HepG2 (cell line): ENCODE data around the gene ACVRL1.

ENCODE experiments used
- ATF1 ChIP-seq: IDR thresholded peaks from 2 replicates; pipeline ENCODE4 v1.6.1; 2016; ENCODE audit warnings: mild to moderate bottlenecking, control low read depth
- CREB1 ChIP-seq, 2 experiments: fragments of 450-650 bp in 1 of 2; IDR thresholded peaks; 2 replicates each; pipeline ENCODE4 v1.6.1; 2016 to 2017; ENCODE audit warnings: control low read depth in 1 of 2, mild to moderate bottlenecking in 1 of 2, missing compliant biosample characterization in 1 of 2, missing genetic modification characterization in 1 of 2
- CTCF ChIP-seq: sonication (generic); formaldehyde crosslinking; IDR thresholded peaks from 2 replicates; pipeline ENCODE4 v1.5.0; 2020; ENCODE audit warnings: mild to moderate bottlenecking, missing genetic modification reagents, moderate library complexity
- HDAC1 ChIP-seq: sonication (generic); formaldehyde crosslinking; IDR thresholded peaks from 2 replicates; pipeline ENCODE4 v1.5.1; 2020; ENCODE audit warnings: mild to moderate bottlenecking, missing genetic modification reagents
- NR2F6 ChIP-seq, 2 experiments: IDR thresholded peaks; 2 replicates each; pipeline ENCODE4 v1.6.1; 2016; ENCODE audit warnings: antibody characterized with exemption in 1 of 2, mild to moderate bottlenecking in 1 of 2
- SRF ChIP-seq: IDR thresholded peaks from 2 replicates; pipeline ENCODE4 v1.6.1; 2011; ENCODE audit warnings: mild to moderate bottlenecking, low read depth, low read length, moderate library complexity
- USF2 ChIP-seq, 2 experiments: sonication (generic) in 1 of 2; formaldehyde crosslinking in 1 of 2; IDR thresholded peaks; 2 replicates each; pipeline versions ENCODE4 v1.5.1 to v1.6.1; 2011 to 2020; ENCODE audit warnings: borderline replicate concordance in 1 of 2, low read depth in 1 of 2, low read length in 1 of 2, mild to moderate bottlenecking in 1 of 2, missing genetic modification reagents in 1 of 2, moderate library complexity in 1 of 2
- ZFP82 ChIP-seq: sonication (generic); formaldehyde crosslinking; IDR thresholded peaks from 2 replicates; pipeline ENCODE4 v1.5.1; 2020; ENCODE audit warnings: mild to moderate bottlenecking, missing genetic modification reagents, borderline replicate concordance
- ZNF280D ChIP-seq: sonication (generic); formaldehyde crosslinking; IDR thresholded peaks from 2 replicates; pipeline ENCODE4 v1.5.1; 2020; ENCODE audit warnings: mild to moderate bottlenecking, missing genetic modification reagents
- ZSCAN31 ChIP-seq: sonication (generic); formaldehyde crosslinking; IDR thresholded peaks from 2 replicates; pipeline ENCODE4 v1.5.0; 2020; ENCODE audit warnings: low read depth, mild to moderate bottlenecking, missing genetic modification reagents
- TF ChIP-seq, protein P1 (sequence below): sonication (generic); formaldehyde crosslinking; IDR thresholded peaks from 2 replicates; pipeline ENCODE4 v1.5.1; 2020; ENCODE audit warnings: missing genetic modification reagents, mild to moderate bottlenecking, borderline replicate concordance
- TF ChIP-seq, protein P2 (sequence below): sonication (generic); formaldehyde crosslinking; IDR thresholded peaks from 2 replicates; pipeline ENCODE4 v1.4.0; 2020; ENCODE audit warnings: missing genetic modification reagents
- TF ChIP-seq, protein P3 (sequence below): sonication (generic); formaldehyde crosslinking; IDR thresholded peaks from 2 replicates; pipeline ENCODE4 v1.4.0; 2020; ENCODE audit warnings: missing genetic modification reagents, mild to moderate bottlenecking, borderline replicate concordance

DNA sequence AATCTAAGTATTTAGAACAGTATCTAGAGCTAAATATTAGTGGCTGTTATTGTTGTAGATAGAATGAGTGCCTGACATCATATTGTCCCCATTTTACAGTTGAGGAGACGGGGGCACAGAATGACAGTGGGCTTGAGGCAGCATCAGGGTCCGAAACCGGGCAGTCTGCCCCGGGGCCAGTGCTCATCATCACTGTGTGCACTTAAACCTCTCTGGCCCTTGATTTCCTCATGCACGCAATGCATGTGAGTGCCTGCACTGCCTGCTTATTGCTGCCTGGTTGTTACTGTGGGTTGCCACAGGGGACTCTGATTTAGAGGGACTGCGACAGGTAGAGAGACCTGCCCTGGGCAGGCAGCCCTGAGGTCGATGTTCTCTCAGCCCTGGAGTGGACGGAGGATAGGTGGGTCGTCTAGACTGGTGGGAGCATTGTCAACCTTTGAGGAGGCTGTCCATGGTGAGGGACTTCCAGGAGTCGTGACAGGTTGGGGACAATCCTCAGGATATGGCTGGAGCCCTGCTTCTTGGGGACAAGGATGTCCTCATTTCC, 9.8 kb downstream of the ACVRL1 start:
- TF ChIP-seq CREB1 (IDR thresholded peaks at IDR 0.05) = no peak
- no peak for TF ChIP-seq CREB1 (CRISPR knock-in tag; IDR thresholded peaks at IDR 0.05)
- no peak for TF ChIP-seq CTCF
- no peak for TF ChIP-seq ZFP82 (CRISPR knock-in tag)
- TF ChIP-seq ZNF280D (CRISPR knock-in tag) = no peak
- TF ChIP-seq SRF = no peak
- TF ChIP-seq HDAC1 (CRISPR knock-in tag) = no peak
- no peak for TF ChIP-seq ZSCAN31 (CRISPR knock-in tag)
- TF ChIP-seq, protein P1, sequence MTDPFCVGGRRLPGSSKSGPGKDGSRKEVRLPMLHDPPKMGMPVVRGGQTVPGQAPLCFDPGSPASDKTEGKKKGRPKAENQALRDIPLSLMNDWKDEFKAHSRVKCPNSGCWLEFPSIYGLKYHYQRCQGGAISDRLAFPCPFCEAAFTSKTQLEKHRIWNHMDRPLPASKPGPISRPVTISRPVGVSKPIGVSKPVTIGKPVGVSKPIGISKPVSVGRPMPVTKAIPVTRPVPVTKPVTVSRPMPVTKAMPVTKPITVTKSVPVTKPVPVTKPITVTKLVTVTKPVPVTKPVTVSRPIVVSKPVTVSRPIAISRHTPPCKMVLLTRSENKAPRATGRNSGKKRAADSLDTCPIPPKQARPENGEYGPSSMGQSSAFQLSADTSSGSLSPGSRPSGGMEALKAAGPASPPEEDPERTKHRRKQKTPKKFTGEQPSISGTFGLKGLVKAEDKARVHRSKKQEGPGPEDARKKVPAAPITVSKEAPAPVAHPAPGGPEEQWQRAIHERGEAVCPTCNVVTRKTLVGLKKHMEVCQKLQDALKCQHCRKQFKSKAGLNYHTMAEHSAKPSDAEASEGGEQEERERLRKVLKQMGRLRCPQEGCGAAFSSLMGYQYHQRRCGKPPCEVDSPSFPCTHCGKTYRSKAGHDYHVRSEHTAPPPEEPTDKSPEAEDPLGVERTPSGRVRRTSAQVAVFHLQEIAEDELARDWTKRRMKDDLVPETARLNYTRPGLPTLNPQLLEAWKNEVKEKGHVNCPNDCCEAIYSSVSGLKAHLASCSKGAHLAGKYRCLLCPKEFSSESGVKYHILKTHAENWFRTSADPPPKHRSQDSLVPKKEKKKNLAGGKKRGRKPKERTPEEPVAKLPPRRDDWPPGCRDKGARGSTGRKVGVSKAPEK (CRISPR knock-in tag) = no peak
- TF ChIP-seq, protein P2, sequence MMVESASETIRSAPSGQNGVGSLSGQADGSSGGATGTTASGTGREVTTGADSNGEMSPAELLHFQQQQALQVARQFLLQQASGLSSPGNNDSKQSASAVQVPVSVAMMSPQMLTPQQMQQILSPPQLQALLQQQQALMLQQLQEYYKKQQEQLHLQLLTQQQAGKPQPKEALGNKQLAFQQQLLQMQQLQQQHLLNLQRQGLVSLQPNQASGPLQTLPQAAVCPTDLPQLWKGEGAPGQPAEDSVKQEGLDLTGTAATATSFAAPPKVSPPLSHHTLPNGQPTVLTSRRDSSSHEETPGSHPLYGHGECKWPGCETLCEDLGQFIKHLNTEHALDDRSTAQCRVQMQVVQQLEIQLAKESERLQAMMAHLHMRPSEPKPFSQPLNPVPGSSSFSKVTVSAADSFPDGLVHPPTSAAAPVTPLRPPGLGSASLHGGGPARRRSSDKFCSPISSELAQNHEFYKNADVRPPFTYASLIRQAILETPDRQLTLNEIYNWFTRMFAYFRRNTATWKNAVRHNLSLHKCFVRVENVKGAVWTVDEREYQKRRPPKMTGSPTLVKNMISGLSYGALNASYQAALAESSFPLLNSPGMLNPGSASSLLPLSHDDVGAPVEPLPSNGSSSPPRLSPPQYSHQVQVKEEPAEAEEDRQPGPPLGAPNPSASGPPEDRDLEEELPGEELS (CRISPR knock-in tag) = no peak
- TF ChIP-seq, protein P3, sequence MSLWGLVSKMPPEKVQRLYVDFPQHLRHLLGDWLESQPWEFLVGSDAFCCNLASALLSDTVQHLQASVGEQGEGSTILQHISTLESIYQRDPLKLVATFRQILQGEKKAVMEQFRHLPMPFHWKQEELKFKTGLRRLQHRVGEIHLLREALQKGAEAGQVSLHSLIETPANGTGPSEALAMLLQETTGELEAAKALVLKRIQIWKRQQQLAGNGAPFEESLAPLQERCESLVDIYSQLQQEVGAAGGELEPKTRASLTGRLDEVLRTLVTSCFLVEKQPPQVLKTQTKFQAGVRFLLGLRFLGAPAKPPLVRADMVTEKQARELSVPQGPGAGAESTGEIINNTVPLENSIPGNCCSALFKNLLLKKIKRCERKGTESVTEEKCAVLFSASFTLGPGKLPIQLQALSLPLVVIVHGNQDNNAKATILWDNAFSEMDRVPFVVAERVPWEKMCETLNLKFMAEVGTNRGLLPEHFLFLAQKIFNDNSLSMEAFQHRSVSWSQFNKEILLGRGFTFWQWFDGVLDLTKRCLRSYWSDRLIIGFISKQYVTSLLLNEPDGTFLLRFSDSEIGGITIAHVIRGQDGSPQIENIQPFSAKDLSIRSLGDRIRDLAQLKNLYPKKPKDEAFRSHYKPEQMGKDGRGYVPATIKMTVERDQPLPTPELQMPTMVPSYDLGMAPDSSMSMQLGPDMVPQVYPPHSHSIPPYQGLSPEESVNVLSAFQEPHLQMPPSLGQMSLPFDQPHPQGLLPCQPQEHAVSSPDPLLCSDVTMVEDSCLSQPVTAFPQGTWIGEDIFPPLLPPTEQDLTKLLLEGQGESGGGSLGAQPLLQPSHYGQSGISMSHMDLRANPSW = no peak
- TF ChIP-seq NR2F6 (IDR thresholded peaks at IDR 0.05) = no peak
- TF ChIP-seq NR2F6 (CRISPR knock-in tag; IDR thresholded peaks at IDR 0.05) = no peak
- TF ChIP-seq USF2 (IDR thresholded peaks at IDR 0.05; ENCODE audit: low read depth, low read length) = no peak
- TF ChIP-seq USF2 (CRISPR knock-in tag; IDR thresholded peaks at IDR 0.05; ENCODE audit: borderline replicate concordance) = no peak
- TF ChIP-seq ATF1 (CRISPR knock-in tag) = no peak
